Measurements from ENCODE around the gene DPP10. TPM values are rescaled to one million over a fixed set of nuclear protein-coding genes. Genes with fewer than 3 reads are reported as not detected.

DPP10 gene
- total and polyA plus RNA-seq, 10 of the 15 experiments (the other 5 are each of a cell fraction or from before 2014, with no cell fraction given): not detected

DNA sequence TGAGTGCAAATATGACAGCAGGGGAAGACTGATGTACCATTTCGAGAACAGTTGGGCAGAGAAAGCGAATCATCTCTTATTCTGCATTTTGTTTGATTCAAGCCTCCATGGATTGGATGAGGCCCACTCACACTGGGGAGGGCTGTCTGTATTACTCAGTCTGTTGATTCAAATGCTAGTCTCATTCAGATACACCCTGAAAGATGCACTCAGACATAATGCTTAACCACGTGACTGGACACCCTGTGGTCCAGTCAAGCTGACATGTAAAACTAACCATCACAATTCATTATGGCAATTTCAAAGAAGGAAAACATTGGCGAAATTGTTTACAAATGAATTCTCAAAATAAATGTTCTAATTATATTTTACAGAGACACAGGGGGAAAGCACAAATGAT is 1210.2 kb downstream of the DPP10 start:
- SMC1A ChIA-PET (ENCODE audit: uncharacterized antibody, unreplicated experiment): no interaction called here
- in situ Hi-C loops (cut with MboI): no loop called here

More for the DNA sequence above, 1210.2 kb downstream of the DPP10 start:
- ATAC-seq (no peak), FAIRE-seq (no peak), DNase-seq (ENCODE audit: low read depth, low spot score) (no peak)
- RAD21 ChIA-PET (ENCODE audit: unreplicated experiment): no interaction called here
- CTCF ChIA-PET: no interaction called here
- H3K27ac ChIP-seq (ENCODE audit: control insufficient read depth, insufficient read depth): no peak overlapping the region
- H3K4me3 ChIP-seq: no peak overlapping the region
- no peaks in the 10 kb centered on the region for H3K36me3 ChIP-seq (ENCODE audit: control insufficient read depth in 2 of 2, insufficient read depth in 2 of 2, low read length in 1 of 2)
- TF ChIP-seq RB1 (IDR thresholded peaks at IDR 0.05; ENCODE audit: borderline replicate concordance): no peak
- no peak for TF ChIP-seq BRCA1 (IDR thresholded peaks at IDR 0.05; ENCODE audit: low read depth, low read length)
- no peak for TF ChIP-seq RAD51 (IDR thresholded peaks at IDR 0.05)
- no peak for TF ChIP-seq KDM1A (IDR thresholded peaks at IDR 0.05; ENCODE audit: borderline replicate concordance)
- TF ChIP-seq, protein P1, sequence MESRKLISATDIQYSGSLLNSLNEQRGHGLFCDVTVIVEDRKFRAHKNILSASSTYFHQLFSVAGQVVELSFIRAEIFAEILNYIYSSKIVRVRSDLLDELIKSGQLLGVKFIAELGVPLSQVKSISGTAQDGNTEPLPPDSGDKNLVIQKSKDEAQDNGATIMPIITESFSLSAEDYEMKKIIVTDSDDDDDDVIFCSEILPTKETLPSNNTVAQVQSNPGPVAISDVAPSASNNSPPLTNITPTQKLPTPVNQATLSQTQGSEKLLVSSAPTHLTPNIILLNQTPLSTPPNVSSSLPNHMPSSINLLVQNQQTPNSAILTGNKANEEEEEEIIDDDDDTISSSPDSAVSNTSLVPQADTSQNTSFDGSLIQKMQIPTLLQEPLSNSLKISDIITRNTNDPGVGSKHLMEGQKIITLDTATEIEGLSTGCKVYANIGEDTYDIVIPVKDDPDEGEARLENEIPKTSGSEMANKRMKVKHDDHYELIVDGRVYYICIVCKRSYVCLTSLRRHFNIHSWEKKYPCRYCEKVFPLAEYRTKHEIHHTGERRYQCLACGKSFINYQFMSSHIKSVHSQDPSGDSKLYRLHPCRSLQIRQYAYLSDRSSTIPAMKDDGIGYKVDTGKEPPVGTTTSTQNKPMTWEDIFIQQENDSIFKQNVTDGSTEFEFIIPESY (IDR thresholded peaks at IDR 0.05): no peak
- TF ChIP-seq, protein P2, sequence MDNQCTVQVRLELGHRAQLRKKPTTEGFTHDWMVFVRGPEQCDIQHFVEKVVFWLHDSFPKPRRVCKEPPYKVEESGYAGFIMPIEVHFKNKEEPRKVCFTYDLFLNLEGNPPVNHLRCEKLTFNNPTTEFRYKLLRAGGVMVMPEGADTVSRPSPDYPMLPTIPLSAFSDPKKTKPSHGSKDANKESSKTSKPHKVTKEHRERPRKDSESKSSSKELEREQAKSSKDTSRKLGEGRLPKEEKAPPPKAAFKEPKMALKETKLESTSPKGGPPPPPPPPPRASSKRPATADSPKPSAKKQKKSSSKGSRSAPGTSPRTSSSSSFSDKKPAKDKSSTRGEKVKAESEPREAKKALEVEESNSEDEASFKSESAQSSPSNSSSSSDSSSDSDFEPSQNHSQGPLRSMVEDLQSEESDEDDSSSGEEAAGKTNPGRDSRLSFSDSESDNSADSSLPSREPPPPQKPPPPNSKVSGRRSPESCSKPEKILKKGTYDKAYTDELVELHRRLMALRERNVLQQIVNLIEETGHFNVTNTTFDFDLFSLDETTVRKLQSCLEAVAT (IDR thresholded peaks at IDR 0.05): no peak
- no peak for TF ChIP-seq ZNF384 (IDR thresholded peaks at IDR 0.05; ENCODE audit: borderline replicate concordance, low read depth, low read length)
- no peaks in the 10 kb centered on the region for H3K9me3 ChIP-seq (replicated peaks; ENCODE audit: control insufficient read depth, insufficient read depth, low read length)
- H3K4me2 ChIP-seq (ENCODE audit: control insufficient read depth, insufficient read depth): no peak overlapping the region
- H3K27me3 ChIP-seq (replicated peaks in 1 of 2; ENCODE audit: control insufficient read depth in 2 of 2, insufficient read depth in 2 of 2, low read length in 1 of 2): no peaks in the 10 kb centered on the region
- no peak overlapping the region for H2AFZ ChIP-seq (ENCODE audit: control insufficient read depth, low read depth, low read length)
- POLR2A ChIA-PET: no interaction called here
- H3K9ac ChIP-seq (ENCODE audit: control insufficient read depth, insufficient read depth, low read length): no peak overlapping the region
- no peaks in the 10 kb centered on the region for H4K20me1 ChIP-seq (ENCODE audit: control insufficient read depth, insufficient read depth)
- H3K4me1 ChIP-seq (ENCODE audit: control insufficient read depth, insufficient read depth, low read length): no peaks in the 10 kb centered on the region
- intact Hi-C loops (cut with micrococcal nuclease; ENCODE audit: unreplicated experiment): loop anchor here (10.0 kb wide), 1 partner anchor 488 kb away; no protein-coding TSS in a partner anchor
- H3K79me2 ChIP-seq (ENCODE audit: control insufficient read depth, insufficient read depth, low read length): no peaks in the 10 kb centered on the region
- WGBS (ENCODE audit: insufficient coverage, insufficient replicate concordance, low lambda C conversion rate, missing lambda C conversion rate): 15% methylated on average over 4 of the region's 4 CpGs
- BruUV-seq (replicated peaks): no TSS peak

Measured in GM12878 (cell line).